Caco-2 (cell line): ENCODE results near the gene ZSCAN5C. TPM values are rescaled to one million over a fixed set of nuclear protein-coding genes. Genes with fewer than 3 reads are reported as not detected.

ENCODE experiments used
- BruUV-seq: library from RNA; stranded (reverse); fragments of 400-500 nt; replicated peaks from 2 replicates; lab custom pipeline; 2021; lab: Mats Ljungman, UMichigan
- CTCF ChIA-PET: fragments of 300-600 bp; sonication (Branson Sonifier 250); formaldehyde crosslinking; loops from one replicate; lab custom pipeline; 2022; ENCODE audit warnings: antibody characterized with exemption; lab: Charles Lee
- POLR2A ChIA-PET: fragments of 300-600 bp; sonication (Branson Sonifier 250); formaldehyde crosslinking; loops from one replicate; lab custom pipeline; 2022; ENCODE audit warnings: antibody characterized with exemption; lab: Charles Lee
- DNase-seq, 2 experiments: peaks; one replicate each; pipeline versions ENCODE4 v3.0.0 to v3.0.0-alpha.2; 2020 to 2022
- H3K27me3 ChIP-seq: replicated peaks from 2 replicates; pipeline ENCODE4 v1.6.0; 2011; ENCODE audit warnings: low read length; ENCODE audit not compliant: control insufficient read depth, insufficient read depth
- H3K36me3 ChIP-seq: 2 replicates; pipeline ENCODE4 v1.5.1; 2011; ENCODE audit warnings: low read length; ENCODE audit not compliant: control insufficient read depth, insufficient read depth
- H3K4me1 ChIP-seq: fragments of 250-450 bp; sonication (Bioruptor Pico); 2 replicates; pipeline ENCODE4 v1.5.1; 2020; ENCODE audit warnings: mild to moderate bottlenecking
- H3K4me3 ChIP-seq: 2 replicates; pipeline ENCODE4 v1.5.1; 2011; ENCODE audit warnings: low read depth, mild to moderate bottlenecking, control low read depth, low read length
- H3K9me3 ChIP-seq: fragments of 250-450 bp; sonication (Bioruptor Pico); 2 replicates; pipeline ENCODE4 v1.5.1; 2020; ENCODE audit warnings: mild to moderate bottlenecking, moderate library complexity
- H3K27ac Mint-ChIP-seq: one replicate; pipeline ENCODE4 v1.8.0; 2022; ENCODE audit warnings: mixed read lengths; ENCODE audit not compliant: unreplicated experiment
- H3K27me3 Mint-ChIP-seq: one replicate; pipeline ENCODE4 v1.8.0; 2022; ENCODE audit warnings: mixed read lengths; ENCODE audit not compliant: insufficient read depth, unreplicated experiment
- H3K36me3 Mint-ChIP-seq: one replicate; pipeline ENCODE4 v1.8.0; 2022; ENCODE audit warnings: mild to moderate bottlenecking, mixed read lengths; ENCODE audit not compliant: insufficient read depth, unreplicated experiment
- H3K4me1 Mint-ChIP-seq: one replicate; pipeline ENCODE4 v1.8.0; 2022; ENCODE audit warnings: low read depth, mixed read lengths; ENCODE audit not compliant: unreplicated experiment
- H3K4me3 Mint-ChIP-seq: one replicate; pipeline ENCODE4 v1.8.0; 2022; ENCODE audit warnings: mild to moderate bottlenecking, moderate library complexity, mixed read lengths; ENCODE audit not compliant: unreplicated experiment
- H3K9me3 Mint-ChIP-seq: one replicate; pipeline ENCODE4 v1.8.0; 2022; ENCODE audit warnings: mixed read lengths; ENCODE audit not compliant: unreplicated experiment
- intact Hi-C: fragments of 100-400 bp; cut with micrococcal nuclease; formaldehyde crosslinking; loops from one replicate; pipeline ENCODE4 v1.10.0; 2022; ENCODE audit not compliant: unreplicated experiment
- total RNA-seq: library from RNA; stranded (reverse); gene quantifications from 2 replicates; pipeline ENCODE4 v1.2.3, GENCODE V29; 2022
- TF ChIP-seq, protein P1 (sequence below), 2 experiments: fragments of 200-600 bp in 1 of 2; IDR thresholded peaks; 1 replicate in 1 of 2; 2 replicates in 1 of 2; pipeline versions ENCODE4 v1.5.1 to v1.8.0; 2011 to 2022; ENCODE audit warnings: antibody characterized with exemption in 1 of 2, control low read depth in 1 of 2, inconsistent platforms in 1 of 2, low read depth in 1 of 2, low read length in 1 of 2, mild to moderate bottlenecking in 1 of 2, moderate library complexity in 1 of 2; ENCODE audit not compliant: insufficient read depth in 1 of 2, severe bottlenecking in 1 of 2, unreplicated experiment in 1 of 2

The ZSCAN5C gene
- total RNA-seq, 1 experiment from 2014 or later, result not detected

DNA sequence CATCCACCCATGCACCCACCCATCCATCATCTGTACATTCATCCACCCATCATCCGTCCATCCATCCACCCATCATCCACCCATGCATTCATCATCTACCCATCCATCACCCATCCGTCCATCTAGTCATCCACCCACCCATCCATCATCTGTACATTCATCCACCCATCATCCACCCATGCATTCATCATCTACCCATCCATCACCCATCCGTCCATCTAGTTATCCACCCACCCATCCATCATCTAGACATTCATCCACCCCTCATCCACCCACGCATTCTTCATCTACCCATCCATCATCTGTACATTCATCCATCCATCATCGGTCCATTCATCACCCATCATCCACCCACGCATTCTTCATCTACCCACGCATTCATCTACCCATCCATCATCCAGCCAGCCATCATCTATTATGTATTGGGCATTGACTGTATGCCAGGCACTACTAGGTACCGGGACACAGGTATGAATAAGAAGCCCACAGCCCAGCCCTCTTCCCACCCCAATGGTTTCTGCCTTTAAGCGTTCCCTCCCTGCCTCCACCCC is 43.0 kb upstream of the ZSCAN5C start:
- H3K36me3 ChIP-seq, result peaks cover 3% of the 10 kb centered on the region
- intact Hi-C loops, result no loop called here

DNA sequence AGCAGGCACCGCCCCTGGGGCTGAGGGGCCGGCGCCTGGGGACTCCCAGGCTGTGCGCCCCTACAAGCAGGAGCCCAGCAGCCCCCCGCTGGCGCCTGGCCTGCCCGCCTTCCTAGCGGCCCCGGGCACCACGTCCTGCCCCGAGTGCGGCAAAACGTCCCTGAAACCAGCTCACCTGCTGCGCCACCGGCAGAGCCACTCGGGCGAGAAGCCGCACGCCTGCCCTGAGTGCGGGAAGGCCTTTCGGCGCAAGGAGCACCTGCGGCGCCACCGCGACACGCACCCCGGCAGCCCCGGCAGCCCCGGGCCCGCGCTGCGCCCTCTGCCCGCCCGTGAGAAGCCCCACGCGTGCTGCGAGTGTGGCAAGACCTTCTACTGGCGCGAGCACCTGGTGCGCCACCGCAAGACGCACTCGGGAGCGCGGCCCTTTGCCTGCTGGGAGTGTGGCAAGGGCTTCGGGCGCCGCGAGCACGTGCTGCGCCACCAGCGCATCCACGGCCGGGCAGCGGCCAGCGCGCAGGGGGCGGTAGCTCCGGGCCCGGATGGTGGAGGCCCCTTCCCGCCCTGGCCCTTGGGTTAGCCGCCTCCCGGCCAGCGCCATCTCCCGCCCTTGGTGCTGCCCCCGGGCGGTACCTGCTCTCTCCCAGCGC is 42.3 kb upstream of the ZSCAN5C start:
- H3K9me3 ChIP-seq, result no peaks in the 10 kb centered on the region
- no peaks in the 10 kb centered on the region for H3K27me3 ChIP-seq
- H3K36me3 ChIP-seq, result peaks cover 2% of the 10 kb centered on the region
- intact Hi-C loops, result no loop called here
- ChIA-PET POLR2A (no interaction called here), CTCF (no interaction called here)
- Mint-ChIP-seq H3K4me1 (no peaks in the 10 kb centered on the region), H3K4me3 (no peak overlapping the region), H3K27me3 (no peaks in the 10 kb centered on the region), H3K27ac (no peak overlapping the region), H3K9me3 (no peaks in the 10 kb centered on the region), H3K36me3 (peaks cover 44% of the 10 kb centered on the region)
- TF ChIP-seq, protein P1, sequence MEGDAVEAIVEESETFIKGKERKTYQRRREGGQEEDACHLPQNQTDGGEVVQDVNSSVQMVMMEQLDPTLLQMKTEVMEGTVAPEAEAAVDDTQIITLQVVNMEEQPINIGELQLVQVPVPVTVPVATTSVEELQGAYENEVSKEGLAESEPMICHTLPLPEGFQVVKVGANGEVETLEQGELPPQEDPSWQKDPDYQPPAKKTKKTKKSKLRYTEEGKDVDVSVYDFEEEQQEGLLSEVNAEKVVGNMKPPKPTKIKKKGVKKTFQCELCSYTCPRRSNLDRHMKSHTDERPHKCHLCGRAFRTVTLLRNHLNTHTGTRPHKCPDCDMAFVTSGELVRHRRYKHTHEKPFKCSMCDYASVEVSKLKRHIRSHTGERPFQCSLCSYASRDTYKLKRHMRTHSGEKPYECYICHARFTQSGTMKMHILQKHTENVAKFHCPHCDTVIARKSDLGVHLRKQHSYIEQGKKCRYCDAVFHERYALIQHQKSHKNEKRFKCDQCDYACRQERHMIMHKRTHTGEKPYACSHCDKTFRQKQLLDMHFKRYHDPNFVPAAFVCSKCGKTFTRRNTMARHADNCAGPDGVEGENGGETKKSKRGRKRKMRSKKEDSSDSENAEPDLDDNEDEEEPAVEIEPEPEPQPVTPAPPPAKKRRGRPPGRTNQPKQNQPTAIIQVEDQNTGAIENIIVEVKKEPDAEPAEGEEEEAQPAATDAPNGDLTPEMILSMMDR (IDR thresholded peaks at IDR 0.05; ENCODE audit: insufficient read depth in 1 of 2, low read depth in 1 of 2, low read length in 1 of 2, severe bottlenecking in 1 of 2, unreplicated experiment in 1 of 2), result no peak
- BruUV-seq, result no TSS peak
- H3K4me1 ChIP-seq, result no peaks in the 10 kb centered on the region
- no peak overlapping the region for H3K4me3 ChIP-seq
- no peak for DNase-seq

More for the DNA sequence above, 43.0 kb upstream of the ZSCAN5C start:
- Mint-ChIP-seq H3K4me3 (no peak overlapping the region), H3K36me3 (peaks cover 45% of the 10 kb centered on the region), H3K4me1 (no peaks in the 10 kb centered on the region), H3K27ac (no peak overlapping the region), H3K27me3 (no peaks in the 10 kb centered on the region), H3K9me3 (no peaks in the 10 kb centered on the region)
- CTCF ChIA-PET, result interaction anchor here (0.5 kb wide), 1 partner anchor 95 kb away, joined by 3 read pairs; no protein-coding TSS in a partner anchor
- no peak overlapping the region for H3K4me3 ChIP-seq
- DNase-seq, result no peak
- BruUV-seq, result no TSS peak
- H3K9me3 ChIP-seq, result no peaks in the 10 kb centered on the region
- TF ChIP-seq, protein P1 (IDR thresholded peaks at IDR 0.05; ENCODE audit: insufficient read depth in 1 of 2, low read depth in 1 of 2, low read length in 1 of 2, severe bottlenecking in 1 of 2, unreplicated experiment in 1 of 2), result no peak
- POLR2A ChIA-PET, result no interaction called here
- H3K27me3 ChIP-seq, result no peaks in the 10 kb centered on the region
- no peaks in the 10 kb centered on the region for H3K4me1 ChIP-seq

DNA sequence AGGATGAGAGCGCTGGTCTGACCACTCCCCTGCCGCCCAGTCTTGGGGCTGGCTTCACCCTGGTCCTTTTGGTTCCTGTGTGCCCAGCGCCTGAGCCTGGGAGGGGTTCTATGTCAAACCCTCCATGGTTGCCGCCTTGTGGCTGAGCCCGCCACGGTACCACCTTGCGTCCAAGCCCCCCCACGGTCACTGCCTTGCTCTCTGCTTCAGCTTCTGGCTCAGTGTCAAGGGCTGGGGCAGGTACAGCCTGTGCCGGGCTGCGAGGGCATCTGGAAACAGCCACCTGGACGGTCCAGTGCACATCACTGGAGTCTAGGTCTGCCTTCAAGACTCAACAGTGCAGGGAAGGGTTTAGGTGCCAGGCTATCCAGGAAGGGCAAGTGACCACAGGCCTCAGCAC is 40.5 kb upstream of the ZSCAN5C start:
- Histone ChIP-seq H3K9me3 (no peaks in the 10 kb centered on the region), H3K36me3 (no peaks in the 10 kb centered on the region; the same call in 1 of the 2 replicates), H3K4me3 (no peak overlapping the region), H3K4me1 (no peaks in the 10 kb centered on the region), H3K27me3 (no peaks in the 10 kb centered on the region)
- H3K27ac Mint-ChIP-seq, result no peak overlapping the region
- DNase-seq, result no peak
- TF ChIP-seq, protein P1 (IDR thresholded peaks at IDR 0.05; ENCODE audit: insufficient read depth in 1 of 2, low read depth in 1 of 2, low read length in 1 of 2, severe bottlenecking in 1 of 2, unreplicated experiment in 1 of 2), result no peak
- H3K36me3 Mint-ChIP-seq, result peaks cover 27% of the 10 kb centered on the region
- H3K27me3 Mint-ChIP-seq, result no peaks in the 10 kb centered on the region
- CTCF ChIA-PET, result no interaction called here
- BruUV-seq, result no TSS peak
- POLR2A ChIA-PET, result no interaction called here
- no peaks in the 10 kb centered on the region for H3K9me3 Mint-ChIP-seq
- H3K4me3 Mint-ChIP-seq, result no peak overlapping the region
- intact Hi-C loops, result no loop called here
- H3K4me1 Mint-ChIP-seq, result no peaks in the 10 kb centered on the region
